ENCODE data around the gene CKAP4.
A peak's percentile ranks its signal among the peaks of the same experiment; 100 is the strongest.

The CKAP4 gene

GRCh38 chr12:106274012-106274411 lies 26.2 kb upstream of the CKAP4 start:
- no peak for DNase-seq

- DNase-seq: peak; percentile 7 to 19
Measured at GRCh38 chr12:106273491-106273890, 25.7 kb upstream of the CKAP4 start.

- no peak for DNase-seq
Measured at GRCh38 chr12:106271575-106272505, 24.0 kb upstream of the CKAP4 start.

- DNase-seq: peak in 1 of 2 experiments; percentile 19
Measured at GRCh38 chr12:106269150-106269771, 21.4 kb upstream of the CKAP4 start.

GRCh38 chr12:106267535-106267934 lies 19.7 kb upstream of the CKAP4 start:
- no peak for DNase-seq

GRCh38 chr12:106265116-106265515 lies 17.3 kb upstream of the CKAP4 start:
- DNase-seq: no peak

- no peak for DNase-seq
Measured at GRCh38 chr12:106258935-106259334, 11.1 kb upstream of the CKAP4 start.

GRCh38 chr12:106258226-106258625 lies 10.4 kb upstream of the CKAP4 start:
- no peak for DNase-seq

- no peak for DNase-seq
Measured at GRCh38 chr12:106256524-106256923, 8.7 kb upstream of the CKAP4 start.

- no peak for DNase-seq
Measured at GRCh38 chr12:106255952-106256351, 8.1 kb upstream of the CKAP4 start.

- no peak for DNase-seq
Measured at GRCh38 chr12:106255493-106255892, 7.7 kb upstream of the CKAP4 start.

- no peak for DNase-seq
Measured at GRCh38 chr12:106254724-106255123, 6.9 kb upstream of the CKAP4 start.

- no peak for DNase-seq
Measured at GRCh38 chr12:106251631-106252455, 4.0 kb upstream of the CKAP4 start.

GRCh38 chr12:106249411-106250135 lies 1.8 kb upstream of the CKAP4 start:
- DNase-seq: no peak

- peak; percentile 12 to 24 for DNase-seq
Measured at GRCh38 chr12:106248846-106249371, 1.1 kb upstream of the CKAP4 start.

GRCh38 chr12:106248312-106248845 lies 559 bp upstream of the CKAP4 start:
- no peak for DNase-seq

GRCh38 chr12:106246891-106247673 lies 738 bp downstream of the CKAP4 start:
- no peak for DNase-seq

GRCh38 chr12:106245767-106246166 lies 2.1 kb downstream of the CKAP4 start:
- DNase-seq: no peak

- no peak for DNase-seq
Measured at GRCh38 chr12:106243620-106244019, 4.2 kb downstream of the CKAP4 start.

GRCh38 chr12:106240821-106241220 lies 7.0 kb downstream of the CKAP4 start:
- no peak for DNase-seq

- no peak for DNase-seq
Measured at GRCh38 chr12:106239951-106240335, 7.9 kb downstream of the CKAP4 start.

All from AML-193 (cell line).